Caco-2 (cell line): ENCODE results near the gene NUP210. TPM values are rescaled to one million over a fixed set of nuclear protein-coding genes. Genes with fewer than 3 reads are reported as not detected.

Experiments used
- BruUV-seq: library from RNA; stranded (reverse); fragments of 400-500 nt; replicated peaks from 2 replicates; lab custom pipeline; 2021; lab: Mats Ljungman, UMichigan
- CTCF ChIA-PET: fragments of 300-600 bp; sonication (Branson Sonifier 250); formaldehyde crosslinking; loops from one replicate; lab custom pipeline; 2022; ENCODE audit warnings: antibody characterized with exemption; lab: Charles Lee
- POLR2A ChIA-PET: fragments of 300-600 bp; sonication (Branson Sonifier 250); formaldehyde crosslinking; loops from one replicate; lab custom pipeline; 2022; ENCODE audit warnings: antibody characterized with exemption; lab: Charles Lee
- DNase-seq, 2 experiments: peaks; one replicate each; pipeline versions ENCODE4 v3.0.0 to v3.0.0-alpha.2; 2020 to 2022
- H3K27me3 ChIP-seq: replicated peaks from 2 replicates; pipeline ENCODE4 v1.6.0; 2011; ENCODE audit warnings: low read length; ENCODE audit not compliant: control insufficient read depth, insufficient read depth
- H3K36me3 ChIP-seq: 2 replicates; pipeline ENCODE4 v1.5.1; 2011; ENCODE audit warnings: low read length; ENCODE audit not compliant: control insufficient read depth, insufficient read depth
- H3K4me1 ChIP-seq: fragments of 250-450 bp; sonication (Bioruptor Pico); 2 replicates; pipeline ENCODE4 v1.5.1; 2020; ENCODE audit warnings: mild to moderate bottlenecking
- H3K4me3 ChIP-seq: 2 replicates; pipeline ENCODE4 v1.5.1; 2011; ENCODE audit warnings: low read depth, mild to moderate bottlenecking, control low read depth, low read length
- H3K9me3 ChIP-seq: fragments of 250-450 bp; sonication (Bioruptor Pico); 2 replicates; pipeline ENCODE4 v1.5.1; 2020; ENCODE audit warnings: mild to moderate bottlenecking, moderate library complexity
- H3K27ac Mint-ChIP-seq: one replicate; pipeline ENCODE4 v1.8.0; 2022; ENCODE audit warnings: mixed read lengths; ENCODE audit not compliant: unreplicated experiment
- H3K27me3 Mint-ChIP-seq: one replicate; pipeline ENCODE4 v1.8.0; 2022; ENCODE audit warnings: mixed read lengths; ENCODE audit not compliant: insufficient read depth, unreplicated experiment
- H3K36me3 Mint-ChIP-seq: one replicate; pipeline ENCODE4 v1.8.0; 2022; ENCODE audit warnings: mild to moderate bottlenecking, mixed read lengths; ENCODE audit not compliant: insufficient read depth, unreplicated experiment
- H3K4me1 Mint-ChIP-seq: one replicate; pipeline ENCODE4 v1.8.0; 2022; ENCODE audit warnings: low read depth, mixed read lengths; ENCODE audit not compliant: unreplicated experiment
- H3K4me3 Mint-ChIP-seq: one replicate; pipeline ENCODE4 v1.8.0; 2022; ENCODE audit warnings: mild to moderate bottlenecking, moderate library complexity, mixed read lengths; ENCODE audit not compliant: unreplicated experiment
- H3K9me3 Mint-ChIP-seq: one replicate; pipeline ENCODE4 v1.8.0; 2022; ENCODE audit warnings: mixed read lengths; ENCODE audit not compliant: unreplicated experiment
- CTCF ChIP-seq, 2 experiments: fragments of 200-600 bp in 1 of 2; IDR thresholded peaks; 1 replicate in 1 of 2; 2 replicates in 1 of 2; pipeline versions ENCODE4 v1.5.1 to v1.8.0; 2011 to 2022; ENCODE audit warnings: antibody characterized with exemption in 1 of 2, control low read depth in 1 of 2, inconsistent platforms in 1 of 2, low read depth in 1 of 2, low read length in 1 of 2, mild to moderate bottlenecking in 1 of 2, moderate library complexity in 1 of 2; ENCODE audit not compliant: insufficient read depth in 1 of 2, severe bottlenecking in 1 of 2, unreplicated experiment in 1 of 2
- intact Hi-C: fragments of 100-400 bp; cut with micrococcal nuclease; formaldehyde crosslinking; loops from one replicate; pipeline ENCODE4 v1.10.0; 2022; ENCODE audit not compliant: unreplicated experiment
- total RNA-seq: library from RNA; stranded (reverse); gene quantifications from 2 replicates; pipeline ENCODE4 v1.2.3, GENCODE V29; 2022

The NUP210 gene
- total RNA-seq, 1 experiment from 2014 or later: 63.7 TPM

GRCh38 chr3:13335059-13335458 lies 85.1 kb downstream of the NUP210 start:
- Histone ChIP-seq H3K9me3 (no peaks in the 10 kb centered on the region), H3K4me1 (no peaks in the 10 kb centered on the region), H3K4me3 (no peak overlapping the region), H3K27me3 (no peaks in the 10 kb centered on the region), H3K36me3 (peaks cover 2% of the 10 kb centered on the region)
- POLR2A ChIA-PET: no interaction called here
- Mint-ChIP-seq H3K27me3 (no peaks in the 10 kb centered on the region), H3K4me1 (no peaks in the 10 kb centered on the region), H3K9me3 (no peaks in the 10 kb centered on the region), H3K36me3 (peaks cover 41% of the 10 kb centered on the region), H3K4me3 (no peak overlapping the region), H3K27ac (no peak overlapping the region)
- no TSS peak for BruUV-seq
- intact Hi-C loops: no loop called here
- no peak for TF ChIP-seq CTCF (IDR thresholded peaks at IDR 0.05; ENCODE audit: insufficient read depth in 1 of 2, low read depth in 1 of 2, low read length in 1 of 2, severe bottlenecking in 1 of 2, unreplicated experiment in 1 of 2)
- no peak for DNase-seq
- CTCF ChIA-PET: no interaction called here

GRCh38 chr3:13333236-13333897 lies 86.8 kb downstream of the NUP210 start:
- no TSS peak for BruUV-seq
- H3K36me3 ChIP-seq: peaks cover 1% of the 10 kb centered on the region
- no peaks in the 10 kb centered on the region for H3K4me1 Mint-ChIP-seq
- POLR2A ChIA-PET: no interaction called here
- peaks cover 50% of the 10 kb centered on the region for H3K36me3 Mint-ChIP-seq
- CTCF ChIA-PET: no interaction called here
- H3K27ac Mint-ChIP-seq: no peak overlapping the region
- H3K9me3 Mint-ChIP-seq: no peaks in the 10 kb centered on the region
- TF ChIP-seq CTCF (IDR thresholded peaks at IDR 0.05; ENCODE audit: insufficient read depth in 1 of 2, low read depth in 1 of 2, low read length in 1 of 2, severe bottlenecking in 1 of 2, unreplicated experiment in 1 of 2): no peak
- H3K9me3 ChIP-seq: no peaks in the 10 kb centered on the region
- no peak for DNase-seq
- H3K27me3 ChIP-seq: no peaks in the 10 kb centered on the region
- no peak overlapping the region for H3K4me3 Mint-ChIP-seq
- no peaks in the 10 kb centered on the region for H3K27me3 Mint-ChIP-seq
- intact Hi-C loops: no loop called here
- no peak overlapping the region for H3K4me3 ChIP-seq
- no peaks in the 10 kb centered on the region for H3K4me1 ChIP-seq

GRCh38 chr3:13332740-13333139 lies 87.4 kb downstream of the NUP210 start:
- H3K36me3 ChIP-seq: peaks cover 1% of the 10 kb centered on the region
- no peak for DNase-seq
- H3K9me3 ChIP-seq: no peaks in the 10 kb centered on the region
- intact Hi-C loops: no loop called here
- H3K4me3 ChIP-seq: no peak overlapping the region
- ChIA-PET CTCF (no interaction called here), POLR2A (no interaction called here)
- no peaks in the 10 kb centered on the region for H3K4me1 ChIP-seq
- H3K27ac Mint-ChIP-seq: no peak overlapping the region
- no peaks in the 10 kb centered on the region for H3K27me3 ChIP-seq
- H3K27me3 Mint-ChIP-seq: no peaks in the 10 kb centered on the region
- H3K36me3 Mint-ChIP-seq: peaks cover 54% of the 10 kb centered on the region
- H3K4me1 Mint-ChIP-seq: no peaks in the 10 kb centered on the region
- TF ChIP-seq CTCF (IDR thresholded peaks at IDR 0.05; ENCODE audit: insufficient read depth in 1 of 2, low read depth in 1 of 2, low read length in 1 of 2, severe bottlenecking in 1 of 2, unreplicated experiment in 1 of 2): no peak
- H3K9me3 Mint-ChIP-seq: no peaks in the 10 kb centered on the region
- no TSS peak for BruUV-seq
- no peak overlapping the region for H3K4me3 Mint-ChIP-seq
